ENCODE measurements around the gene AK8.

DNA sequence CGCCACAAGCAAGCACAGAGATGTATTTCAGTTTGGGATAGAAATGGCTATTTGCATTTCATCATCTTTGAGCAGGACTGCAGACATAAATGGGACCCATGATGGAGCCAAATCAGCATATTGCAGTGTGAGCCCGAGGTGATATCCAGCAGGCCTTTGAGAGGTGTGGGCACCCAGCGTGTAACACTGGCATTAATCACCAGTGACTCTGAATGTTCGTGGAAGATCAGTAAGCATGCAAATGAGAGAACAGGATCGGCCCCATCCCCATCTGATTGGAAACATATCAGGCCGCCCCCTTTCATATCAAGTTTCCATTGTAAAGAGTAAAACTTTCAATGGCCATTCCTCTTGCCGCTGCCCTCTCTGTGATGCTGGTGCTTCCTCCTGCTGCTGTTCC lies 123.8 kb downstream of the AK8 start:
- TF ChIP-seq, protein P1, sequence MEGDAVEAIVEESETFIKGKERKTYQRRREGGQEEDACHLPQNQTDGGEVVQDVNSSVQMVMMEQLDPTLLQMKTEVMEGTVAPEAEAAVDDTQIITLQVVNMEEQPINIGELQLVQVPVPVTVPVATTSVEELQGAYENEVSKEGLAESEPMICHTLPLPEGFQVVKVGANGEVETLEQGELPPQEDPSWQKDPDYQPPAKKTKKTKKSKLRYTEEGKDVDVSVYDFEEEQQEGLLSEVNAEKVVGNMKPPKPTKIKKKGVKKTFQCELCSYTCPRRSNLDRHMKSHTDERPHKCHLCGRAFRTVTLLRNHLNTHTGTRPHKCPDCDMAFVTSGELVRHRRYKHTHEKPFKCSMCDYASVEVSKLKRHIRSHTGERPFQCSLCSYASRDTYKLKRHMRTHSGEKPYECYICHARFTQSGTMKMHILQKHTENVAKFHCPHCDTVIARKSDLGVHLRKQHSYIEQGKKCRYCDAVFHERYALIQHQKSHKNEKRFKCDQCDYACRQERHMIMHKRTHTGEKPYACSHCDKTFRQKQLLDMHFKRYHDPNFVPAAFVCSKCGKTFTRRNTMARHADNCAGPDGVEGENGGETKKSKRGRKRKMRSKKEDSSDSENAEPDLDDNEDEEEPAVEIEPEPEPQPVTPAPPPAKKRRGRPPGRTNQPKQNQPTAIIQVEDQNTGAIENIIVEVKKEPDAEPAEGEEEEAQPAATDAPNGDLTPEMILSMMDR (conservative IDR thresholded peaks at IDR 0.05; ENCODE audit: low read depth, low read length) = no peak
- TF ChIP-seq MXI1 (IDR thresholded peaks at IDR 0.05; ENCODE audit: borderline replicate concordance, low read depth, low read length) = no peak

Data from IMR-90 (cell line).